ENCODE measurements around the gene CCN6.

- no peak for TF ChIP-seq CTCF (conservative IDR thresholded peaks at IDR 0.05)
- no peak for TF ChIP-seq ZFX (IDR thresholded peaks at IDR 0.05)
Measured at GRCh38 chr6:112015725-112016124, 38.2 kb upstream of the CCN6 start.
